Fibroblast of upper back skin (primary cell): Measurements from ENCODE around the gene IGLON5.

Experiments used
- DNase-seq: peaks from one replicate; pipeline ENCODE4 v3.0.0-alpha.2; 2013

The IGLON5 gene

GRCh38 chr19:51366389-51367254 lies 55.2 kb downstream of the IGLON5 start:
- DNase-seq = peak; percentile 98

GRCh38 chr19:51367255-51367564 lies 55.8 kb downstream of the IGLON5 start:
- no peak for DNase-seq

DNA sequence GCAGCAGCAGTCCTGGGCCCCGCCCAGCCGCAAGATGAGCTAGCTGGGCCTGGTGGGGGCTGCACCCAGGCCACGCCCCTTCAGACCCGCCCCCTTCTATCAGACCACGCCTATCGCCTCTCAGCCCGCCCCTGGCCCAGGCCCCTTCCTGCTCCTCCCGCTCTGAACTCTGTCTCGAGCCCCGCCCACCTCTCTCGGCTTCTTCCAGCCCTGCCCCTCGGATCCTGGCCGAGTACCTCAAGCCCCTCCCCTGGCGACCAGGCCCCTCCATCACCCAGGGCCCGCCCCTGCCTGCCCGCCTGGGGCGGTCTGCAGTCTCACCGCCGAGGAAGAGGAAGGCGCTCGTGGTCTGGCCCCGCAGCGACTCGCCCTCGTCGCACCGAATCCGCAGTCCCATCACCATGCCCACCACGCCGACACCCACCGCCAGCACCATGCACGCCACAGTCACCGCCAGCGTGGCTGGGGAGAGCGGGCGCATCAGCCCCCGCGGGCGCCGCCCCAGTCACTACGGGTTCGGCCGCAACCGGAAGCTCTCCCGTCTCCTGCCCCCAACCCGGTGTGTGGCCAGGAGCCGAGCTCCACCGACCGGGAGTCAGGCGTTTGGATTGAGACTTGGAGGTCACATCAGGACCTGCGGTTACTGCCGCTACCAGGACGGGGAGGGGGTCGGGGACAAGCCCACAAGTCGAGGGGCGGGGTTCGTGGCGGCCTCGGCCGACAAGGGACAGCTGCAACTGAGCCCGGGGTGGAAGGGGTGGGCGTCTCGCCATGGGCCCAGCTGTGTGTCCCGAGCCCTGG lies 56.3 kb downstream of the IGLON5 start:
- peak; percentile 99 for DNase-seq

DNA sequence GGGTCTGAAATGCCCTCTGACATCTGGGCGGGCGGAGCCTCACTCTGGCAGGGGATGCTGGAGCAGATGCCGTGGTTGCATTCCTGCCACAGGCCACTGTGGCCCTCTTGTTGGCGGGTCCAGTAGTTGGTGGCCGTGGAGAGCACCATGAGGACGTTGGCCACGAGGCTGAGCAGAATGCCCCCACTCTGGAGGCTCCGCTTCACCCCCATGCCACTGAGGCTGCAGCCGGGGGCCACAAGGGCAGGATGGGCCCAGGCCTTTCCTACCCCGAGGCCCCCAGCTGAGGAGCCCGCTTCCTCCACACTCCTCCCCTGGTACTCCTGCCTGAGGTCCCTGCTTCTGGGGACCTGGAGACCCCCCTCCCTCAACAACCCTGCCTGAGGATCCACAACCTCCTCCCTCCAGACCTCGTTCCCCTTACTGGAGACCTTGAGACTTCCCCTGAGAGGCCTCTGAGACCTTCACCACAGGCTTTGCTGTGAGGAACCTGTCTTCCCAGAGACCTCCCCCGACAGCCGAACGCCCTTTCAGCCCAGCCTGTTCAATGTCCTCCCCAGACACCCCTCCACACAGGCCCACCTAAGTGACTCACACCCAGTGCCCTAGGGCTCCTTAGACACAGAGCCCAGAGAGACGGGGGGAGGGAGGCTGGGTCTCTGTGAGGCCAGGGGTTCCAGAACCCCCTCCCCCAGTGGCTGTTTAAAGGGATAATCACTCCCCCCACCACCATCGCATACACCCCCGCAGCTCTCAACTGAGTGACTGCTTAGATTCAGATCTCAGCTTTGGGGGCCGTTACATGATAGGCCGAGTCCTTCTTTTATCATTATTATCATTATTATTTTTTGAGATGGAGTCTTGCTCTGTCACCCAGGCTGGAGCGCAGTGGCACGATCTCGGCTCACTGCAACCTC lies 57.2 kb downstream of the IGLON5 start, which contains the start of gene CLDND2:
Gene CLDND2 (minus strand): TSS at position 638 of the 917 bp plus-strand sequence. CDS start 426 bp downstream, at position 212.
- no peak for DNase-seq

DNA sequence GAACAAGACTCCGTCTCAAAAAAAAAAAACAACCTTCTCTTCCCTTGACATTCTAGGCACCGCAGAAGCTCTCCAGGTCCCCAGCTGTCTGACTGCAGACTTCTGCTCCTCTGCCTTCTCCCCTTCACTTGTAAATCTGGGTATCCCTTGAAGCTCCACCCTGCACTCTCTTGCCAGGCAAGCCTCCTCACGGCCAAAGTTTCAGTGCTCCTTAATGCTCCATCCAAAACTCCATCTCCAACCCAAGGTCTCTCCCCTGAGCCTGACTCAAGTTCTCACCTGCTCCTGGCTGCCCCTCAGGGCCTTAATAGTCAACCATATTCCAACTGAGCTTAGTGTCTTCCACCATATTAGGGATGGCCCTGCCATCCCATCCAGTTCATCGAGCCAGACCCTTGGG lies 58.8 kb downstream of the IGLON5 start:
- no peak for DNase-seq

GRCh38 chr19:51371186-51371690 lies 59.8 kb downstream of the IGLON5 start:
- no peak for DNase-seq

DNA sequence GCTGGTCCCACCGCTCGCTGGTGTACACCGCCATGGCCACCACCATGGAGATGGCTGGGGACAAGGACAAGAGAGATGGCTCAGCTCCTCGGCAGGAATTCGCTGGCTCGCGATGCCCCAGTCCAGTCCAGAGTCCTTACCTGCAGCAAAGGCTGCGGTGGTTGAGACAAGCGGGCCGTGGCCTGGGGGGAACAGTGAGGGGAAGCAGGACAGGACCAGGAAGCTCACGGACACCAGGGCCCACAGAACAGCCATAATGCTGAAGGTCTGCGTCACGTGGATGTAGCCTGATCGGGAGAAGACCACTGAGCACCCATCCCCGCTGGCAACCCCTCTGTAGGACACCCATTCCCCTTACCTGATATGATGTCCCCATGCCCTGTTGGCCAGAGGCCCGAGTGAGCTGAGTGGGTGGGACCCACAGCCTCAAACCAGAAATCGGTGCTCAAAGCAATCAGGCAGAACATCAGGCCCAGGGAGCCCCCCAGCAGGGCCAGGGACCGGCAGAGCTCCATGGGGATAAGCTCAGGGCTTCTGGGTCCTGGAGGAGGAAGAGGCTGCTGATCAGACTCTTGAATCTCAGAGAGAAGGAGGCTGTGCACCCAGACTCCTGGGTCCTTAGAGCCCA lies 60.7 kb downstream of the IGLON5 start:
- no peak for DNase-seq

DNA sequence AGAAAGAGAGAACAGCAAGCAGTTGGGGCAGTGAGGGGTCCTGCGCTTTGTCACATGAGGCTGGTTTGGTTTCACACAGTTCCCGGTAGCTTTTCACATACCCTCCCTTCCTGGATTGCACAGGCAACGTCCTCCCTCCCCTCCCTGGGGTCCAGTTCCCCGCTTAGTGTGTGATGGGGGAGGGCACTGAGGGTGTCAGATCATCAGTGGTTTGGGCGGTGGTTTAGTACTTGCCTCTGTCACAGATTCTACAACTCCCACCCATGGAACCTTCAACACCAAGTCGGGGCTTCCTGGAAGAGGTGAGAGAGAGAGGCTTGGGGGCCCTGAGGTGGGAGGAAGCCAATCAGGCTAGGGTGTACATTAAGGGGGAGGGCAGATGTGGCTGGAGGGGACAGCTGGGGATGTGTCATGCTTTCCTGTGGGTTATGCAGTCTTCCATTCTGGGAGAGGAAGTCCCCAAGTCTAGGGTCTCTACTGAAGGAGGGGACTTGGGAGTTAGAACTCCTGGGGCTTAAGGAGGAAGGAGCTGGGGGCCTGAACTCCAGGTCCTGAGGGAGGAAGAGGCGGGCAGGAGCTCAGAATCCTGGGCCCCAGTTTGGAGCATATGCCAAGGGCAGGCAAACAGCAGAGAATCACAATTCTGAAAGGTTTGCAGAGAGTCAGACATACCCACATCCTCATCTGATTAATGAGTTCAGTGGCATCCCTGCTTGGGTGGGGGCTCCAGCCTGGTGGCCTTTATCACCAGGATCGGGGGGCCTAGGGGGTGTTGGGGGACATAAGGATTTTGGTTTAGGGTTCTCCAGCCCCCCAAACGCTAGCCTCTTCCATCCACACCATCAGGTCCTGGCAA lies 61.4 kb downstream of the IGLON5 start, which contains the start of gene NKG7:
Gene NKG7 (minus strand): TSS at position 6 of the 856 bp plus-strand sequence. CDS start 119 bp downstream, outside the sequence.
- DNase-seq = no peak

DNA sequence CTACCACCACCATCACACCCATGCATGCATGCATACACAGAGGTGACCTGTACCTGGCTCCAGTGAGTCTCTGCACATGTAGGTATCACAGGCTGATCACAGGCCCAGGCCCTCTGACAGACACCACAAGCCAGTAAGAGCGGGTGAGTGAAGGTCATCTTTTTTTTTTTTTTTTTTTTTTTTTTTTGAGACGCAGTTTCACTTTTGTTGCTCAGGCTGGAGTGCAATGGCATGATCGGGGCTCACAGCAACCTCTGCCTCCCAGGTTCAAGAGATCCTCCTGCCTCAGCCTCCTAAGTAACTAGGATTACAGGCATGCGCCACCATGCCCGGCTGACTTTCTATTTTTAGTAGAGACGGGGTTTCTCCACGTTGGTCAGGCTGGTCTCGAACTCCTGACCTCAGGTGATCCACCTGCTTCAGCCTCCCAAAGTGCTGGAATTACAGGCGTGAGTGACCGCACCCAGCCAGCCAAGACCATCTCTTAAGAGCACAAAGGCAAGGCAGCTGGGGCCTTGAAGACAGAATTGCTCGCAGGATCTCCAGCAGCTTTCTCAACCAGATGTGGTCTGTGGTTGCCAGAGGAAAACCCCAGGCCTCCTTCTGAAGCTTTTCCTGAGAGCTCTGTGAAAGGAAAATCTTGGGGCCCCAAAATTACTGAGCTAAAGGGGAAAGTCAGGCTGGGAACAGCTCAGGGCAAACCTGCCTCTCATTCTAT lies 64.2 kb downstream of the IGLON5 start:
- no peak for DNase-seq

- DNase-seq = no peak
Measured at GRCh38 chr19:51377422-51377821, 66.0 kb downstream of the IGLON5 start.

- DNase-seq = no peak
Measured at GRCh38 chr19:51380379-51380778, 68.9 kb downstream of the IGLON5 start.
